GM19395 (cell line): ENCODE measurements around the gene CLDN7.

Source experiments
- ATAC-seq: cut with Tn5 transposase; IDR thresholded peaks from one replicate; pipeline ENCODE4 v1.9.1; 2021; ENCODE audit warnings: mild to moderate bottlenecking, moderate library complexity; ENCODE audit not compliant: unreplicated experiment

The CLDN7 gene

DNA sequence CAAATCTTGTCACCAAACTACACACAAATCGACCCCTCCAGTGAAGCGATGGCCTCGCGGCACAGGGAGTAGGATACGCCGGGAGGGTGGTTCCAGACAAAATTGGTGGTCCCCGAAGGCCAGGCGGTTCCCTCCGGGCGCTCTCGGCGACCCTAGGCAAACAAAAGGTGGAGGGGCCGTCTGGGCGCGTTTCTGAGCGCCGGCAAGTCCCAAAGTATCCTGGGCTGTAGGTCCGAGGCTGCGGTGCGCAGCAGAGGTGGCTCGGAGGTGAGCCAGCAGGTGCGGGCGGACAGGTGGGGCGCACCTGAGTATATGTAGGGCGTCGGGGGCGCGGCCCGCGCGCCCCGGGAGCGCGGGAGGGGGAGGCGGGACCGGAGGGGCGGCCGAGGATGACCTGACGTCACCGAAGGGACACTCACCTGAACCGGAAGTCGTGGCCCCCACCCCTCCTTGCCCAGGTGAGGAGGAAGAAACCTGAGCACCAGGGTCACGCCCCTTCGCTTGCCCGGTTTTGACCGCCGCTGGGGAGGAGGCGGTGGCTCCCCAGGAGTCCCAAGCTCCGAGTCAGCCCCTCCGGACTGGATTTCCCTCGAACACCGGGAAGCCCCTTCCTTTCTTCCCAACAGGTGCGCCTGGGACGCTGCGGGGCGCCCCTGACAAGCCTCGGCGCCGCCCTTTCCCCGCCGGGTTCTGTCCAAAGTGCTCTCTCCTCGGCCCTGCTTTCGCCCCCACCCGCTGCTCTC is at the start of gene CLDN7:
Gene CLDN7 (minus strand): TSS at position 287 of the 743 bp plus-strand sequence. CDS start 435 bp downstream, outside the sequence.
- no peak for ATAC-seq

- ATAC-seq: no peak
These were observed 48.9 kb upstream of the CLDN7 start for GRCh38 chr17:7311110-7311705.

DNA sequence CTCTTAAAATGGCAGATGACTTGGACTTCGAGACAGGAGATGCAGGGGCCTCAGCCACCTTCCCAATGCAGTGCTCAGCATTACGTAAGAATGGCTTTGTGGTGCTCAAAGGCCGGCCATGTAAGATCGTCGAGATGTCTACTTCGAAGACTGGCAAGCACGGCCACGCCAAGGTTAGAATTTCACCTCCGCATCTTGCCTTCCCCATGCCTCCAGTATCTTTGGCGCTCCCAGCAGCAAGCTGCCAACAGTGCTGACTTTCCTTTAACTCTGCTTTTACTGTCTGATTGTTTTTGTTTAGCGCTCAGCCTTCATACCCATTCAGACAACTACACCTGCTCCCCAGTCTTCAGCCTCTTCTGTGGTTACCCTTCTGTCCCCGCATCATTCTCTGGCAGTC is 47.4 kb upstream of the CLDN7 start:
- no peak for ATAC-seq

DNA sequence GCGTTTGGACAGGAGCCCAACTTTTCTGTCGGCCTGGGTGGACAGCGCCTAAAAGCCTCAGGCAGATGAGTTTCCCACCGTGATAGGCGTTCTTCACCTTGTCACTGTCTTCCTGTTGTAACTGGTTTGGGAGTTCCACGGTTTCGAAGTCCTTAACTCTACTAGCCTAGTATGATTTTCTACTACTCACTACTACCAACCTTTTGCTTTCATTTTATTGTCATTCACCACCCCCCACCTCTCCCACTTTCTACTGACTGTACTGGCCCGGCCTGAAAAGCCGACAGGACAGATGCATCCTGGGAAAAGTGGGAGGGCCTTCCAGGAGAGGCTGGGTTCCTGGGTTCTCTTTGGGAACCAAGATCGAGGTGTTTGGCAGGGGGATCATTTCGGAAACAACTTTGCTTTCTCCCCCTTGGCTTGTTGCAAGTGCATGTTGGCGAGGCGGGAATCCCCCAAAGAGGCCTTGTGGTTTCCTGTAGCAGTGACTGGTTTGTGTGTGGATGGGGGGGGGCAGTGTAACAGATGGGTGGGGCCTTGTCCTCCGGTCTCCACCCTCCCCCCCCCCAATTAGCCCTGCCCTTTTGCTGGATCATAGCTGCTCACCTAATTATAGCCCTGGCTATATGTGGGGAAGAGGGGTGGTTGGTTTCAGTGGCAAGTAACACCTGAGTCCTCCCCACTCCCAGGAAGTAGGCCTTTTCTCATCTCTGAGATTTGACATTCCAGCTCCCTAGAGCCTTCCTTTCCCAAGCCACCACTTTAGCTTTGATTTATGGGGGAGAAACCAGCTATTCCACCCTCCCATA is 46.6 kb upstream of the CLDN7 start:
- ATAC-seq: no peak

DNA sequence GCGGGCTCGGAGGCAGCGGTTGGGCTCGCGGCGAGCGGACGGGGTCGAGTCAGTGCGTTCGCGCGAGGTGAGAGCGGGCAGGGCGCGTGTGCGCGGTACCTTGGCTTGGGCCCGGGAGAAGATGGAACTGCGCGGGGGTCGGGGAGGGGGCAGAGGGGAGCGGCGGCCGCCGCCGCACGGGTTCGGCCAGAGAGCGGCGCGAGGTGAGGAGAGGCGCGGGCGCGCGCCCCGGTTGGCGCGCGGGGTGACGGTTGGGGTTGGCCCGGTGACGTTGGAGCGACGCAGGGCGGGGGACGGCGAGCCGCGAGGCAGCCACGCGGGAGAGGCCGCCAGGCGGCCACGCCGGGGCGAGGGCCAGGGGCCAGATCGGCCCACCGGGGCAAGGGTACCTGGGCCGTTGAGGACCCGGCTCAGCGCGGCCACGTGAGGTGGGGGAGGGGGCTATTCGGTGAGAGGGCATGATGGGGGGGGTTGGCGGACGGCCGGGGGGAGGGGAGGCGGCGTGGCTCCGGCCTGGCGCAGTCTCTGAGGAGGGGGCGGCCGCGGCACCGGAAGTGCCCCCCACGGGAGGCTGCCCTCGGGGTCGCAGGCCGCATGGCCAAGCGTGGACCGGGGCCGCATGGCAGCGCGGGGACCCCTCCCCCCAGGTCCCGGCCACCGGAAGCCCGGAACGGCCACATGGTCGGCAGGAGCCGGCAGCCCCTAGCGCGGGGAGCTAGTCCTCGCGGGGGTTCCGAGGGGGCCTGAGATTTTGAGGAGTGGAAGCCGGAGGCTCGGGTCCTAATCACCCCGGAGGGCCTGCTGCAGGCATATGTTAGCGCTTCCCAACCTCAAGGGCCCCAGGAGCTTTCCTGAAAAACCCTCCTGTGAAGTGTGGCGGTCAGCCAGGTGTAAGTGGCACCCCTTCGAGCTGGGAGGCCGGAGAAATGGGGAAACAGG is 45.7 kb upstream of the CLDN7 start:
- no peak for ATAC-seq

- peak; percentile 72 for ATAC-seq
These were observed 44.8 kb upstream of the CLDN7 start, which contains the start of gene EIF5A for GRCh38 chr17:7306911-7307685. EIF5A (plus strand) TSS chr17:7307628; CDS start chr17:7309636, 2,008 bp downstream.

DNA sequence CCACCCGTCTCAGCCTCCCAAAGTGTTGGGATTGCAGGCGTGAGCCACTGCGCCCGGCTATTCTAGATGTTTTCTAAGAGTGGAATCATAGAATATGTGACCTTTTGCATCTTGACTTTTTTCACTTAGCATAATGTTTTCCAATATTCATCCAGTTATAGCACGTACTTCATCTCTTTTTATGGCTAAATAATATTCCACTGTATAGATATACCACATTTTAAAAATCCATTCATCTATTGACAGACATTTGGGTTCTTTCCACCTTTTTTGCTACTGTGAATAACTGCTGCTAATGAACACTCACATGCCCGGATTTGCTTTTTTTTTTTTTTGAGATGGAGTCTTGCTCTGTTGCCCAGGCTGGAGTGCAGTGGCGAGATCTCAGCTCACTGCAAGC is 41.9 kb upstream of the CLDN7 start:
- ATAC-seq: no peak

- no peak for ATAC-seq
These were observed 34.0 kb upstream of the CLDN7 start for GRCh38 chr17:7296189-7296861.

DNA sequence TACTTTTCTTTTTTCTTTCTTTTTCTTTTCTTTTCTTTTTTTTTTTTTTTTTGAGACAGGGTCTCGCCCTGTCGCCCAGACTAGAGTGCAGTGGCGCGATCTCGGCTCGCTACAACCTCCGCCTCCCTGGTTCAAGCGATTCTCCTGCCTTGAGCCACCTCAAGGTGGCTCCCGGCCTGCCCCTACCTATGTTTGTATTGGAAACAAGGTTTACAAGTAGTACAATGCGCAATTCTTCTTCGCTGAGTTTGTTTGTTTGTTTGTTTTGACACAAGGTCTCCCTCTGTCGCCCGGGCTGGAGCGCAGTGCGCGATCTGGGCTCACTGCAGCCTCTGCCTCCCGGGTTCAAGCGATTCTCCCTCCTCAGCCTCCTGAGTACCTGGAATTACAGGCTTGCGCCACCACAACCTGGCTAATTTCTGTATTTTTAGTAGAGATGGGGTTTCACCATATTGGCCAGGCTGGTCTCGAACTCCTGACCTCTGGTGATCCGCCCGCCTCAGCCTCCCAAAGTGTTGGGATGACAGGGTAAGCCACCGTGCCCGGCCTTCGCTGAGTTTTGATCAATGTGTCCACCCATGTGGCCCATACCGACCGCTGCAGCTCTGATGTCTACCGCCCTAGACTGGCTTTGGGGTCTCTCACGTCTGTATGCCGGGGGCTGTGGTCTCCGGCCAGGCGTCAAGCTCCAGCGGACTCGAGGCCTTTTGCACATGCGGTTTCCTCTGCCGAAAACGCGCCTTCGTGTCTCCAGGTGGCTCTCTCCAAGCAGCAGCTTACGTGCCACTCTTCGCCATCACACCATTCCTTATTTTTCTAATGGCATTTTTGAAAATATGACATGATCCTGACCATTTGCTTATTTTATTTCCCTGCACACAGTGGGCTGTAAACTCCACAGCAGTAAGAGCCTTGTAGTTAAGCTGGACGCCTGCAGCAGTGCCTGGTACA is 33.2 kb upstream of the CLDN7 start:
- ATAC-seq: no peak

DNA sequence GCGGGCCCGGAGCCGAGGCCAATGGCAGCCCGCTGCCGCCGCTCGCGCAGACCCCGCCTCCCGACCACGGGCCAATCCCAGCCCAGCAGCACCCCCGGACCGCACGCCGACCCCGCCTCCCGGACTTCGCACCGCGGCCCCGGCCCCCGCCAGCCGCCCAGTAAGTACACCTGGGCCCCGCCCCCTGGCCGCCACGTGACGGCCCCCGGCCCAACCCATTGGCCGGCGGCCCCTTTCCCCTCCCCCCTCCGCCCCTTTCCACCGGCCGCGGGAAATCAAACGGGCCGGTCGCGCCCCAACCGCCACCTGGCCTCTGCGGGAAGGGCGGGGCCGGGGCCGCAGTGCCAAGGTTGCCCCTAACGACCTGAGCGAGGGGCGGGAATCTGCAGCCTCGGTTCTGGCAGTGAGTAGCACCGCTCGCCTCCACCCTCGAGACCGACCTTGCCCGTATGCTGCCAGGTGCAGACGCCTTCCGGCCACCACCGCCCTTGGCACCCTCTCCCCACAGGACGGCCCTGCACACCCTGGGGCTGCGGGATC is 32.4 kb upstream of the CLDN7 start, which contains the start of gene YBX2:
Gene YBX2 (minus strand): TSS at position 26 of the 540 bp plus-strand sequence. CDS start 139 bp downstream, outside the sequence.
- no peak for ATAC-seq

- ATAC-seq: no peak
These were observed 31.7 kb upstream of the CLDN7 start for GRCh38 chr17:7293816-7294613.

DNA sequence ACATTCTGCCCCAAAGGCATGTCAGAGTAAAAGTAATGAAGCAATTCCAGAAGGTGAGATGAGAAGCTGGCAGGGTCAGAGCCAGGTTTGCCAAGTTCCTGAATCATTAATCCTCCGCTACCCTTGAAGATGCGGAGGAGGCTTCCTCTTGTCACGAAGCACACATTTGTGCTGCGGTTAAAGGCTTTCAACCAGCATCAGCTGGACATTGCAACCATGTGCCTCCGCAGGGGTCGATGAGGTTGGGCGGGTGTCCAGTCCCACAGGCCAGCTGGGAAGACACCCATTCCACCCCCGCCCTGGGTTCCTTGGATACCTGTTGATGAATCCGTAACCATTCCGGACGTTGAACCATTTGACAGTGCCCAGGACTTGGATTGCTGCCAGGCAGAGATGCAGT is 30.9 kb upstream of the CLDN7 start:
- no peak for ATAC-seq

DNA sequence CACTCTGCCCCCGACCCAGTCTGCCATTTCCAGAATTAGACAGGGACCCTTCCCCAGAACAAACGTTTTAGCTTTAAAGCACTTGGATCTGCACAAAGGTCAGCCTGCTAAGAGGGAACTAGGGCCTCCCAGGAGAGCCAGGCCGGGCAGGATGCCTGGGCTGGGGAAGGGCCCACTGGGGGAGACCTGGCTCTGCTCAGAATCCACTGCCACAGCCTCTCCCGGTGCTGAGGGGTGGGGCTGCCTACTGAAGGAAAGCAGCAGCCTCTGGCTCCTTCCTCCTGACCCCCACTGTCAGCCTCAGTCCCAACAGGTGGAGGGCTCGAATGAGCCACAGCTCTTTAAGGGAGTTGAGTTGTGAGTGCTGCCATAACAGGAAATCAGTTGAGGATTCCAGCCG is 30.5 kb upstream of the CLDN7 start:
- ATAC-seq: no peak

- no peak for ATAC-seq
These were observed 29.9 kb upstream of the CLDN7 start for GRCh38 chr17:7292194-7292593.

GRCh38 chr17:7290685-7291084 is 28.4 kb upstream of the CLDN7 start:
- no peak for ATAC-seq

DNA sequence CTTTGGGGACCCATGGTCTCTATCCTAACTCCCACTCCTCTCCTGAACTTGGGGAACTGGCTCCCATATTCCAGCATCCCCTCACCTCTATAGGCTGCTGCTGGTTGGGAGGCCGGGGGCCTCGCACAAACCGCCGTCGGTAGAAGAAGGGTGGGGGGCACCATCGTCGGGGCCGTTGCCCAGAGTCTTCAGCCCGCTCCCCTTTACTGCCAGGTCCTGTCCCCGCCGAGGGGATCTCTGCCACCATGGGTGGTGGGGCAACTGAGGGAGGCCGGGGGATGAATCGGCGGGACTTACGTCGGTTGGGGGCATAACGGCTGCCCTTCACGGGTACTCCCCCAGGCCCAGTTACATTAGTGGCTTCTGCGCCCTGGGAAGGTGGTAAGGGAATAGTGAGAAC is 27.9 kb upstream of the CLDN7 start:
- ATAC-seq: no peak
